ENCODE data around the gene TRIP10.
"Not testable (repeated sequence)": the region's sequence is repeated elsewhere in the genome, so short reads cannot be mapped to it uniquely, and the experiment has no call there.

The TRIP10 gene

GRCh38 chr19:6744381-6745301 lies 5.2 kb downstream of the TRIP10 start:
- no peak for FAIRE-seq

- FAIRE-seq, result no peak
These were observed 6.5 kb downstream of the TRIP10 start for GRCh38 chr19:6745965-6746364.

GRCh38 chr19:6748543-6748942 lies 9.1 kb downstream of the TRIP10 start:
- not testable (repeated sequence) for FAIRE-seq

GRCh38 chr19:6750062-6750461 lies 10.6 kb downstream of the TRIP10 start:
- FAIRE-seq, result no peak

- FAIRE-seq, result no peak
These were observed 11.7 kb downstream of the TRIP10 start for GRCh38 chr19:6751189-6751588.

GRCh38 chr19:6752256-6753177 lies 13.0 kb downstream of the TRIP10 start:
- FAIRE-seq, result no peak

GRCh38 chr19:6753178-6754031 lies 13.9 kb downstream of the TRIP10 start:
- FAIRE-seq, result no peak

- FAIRE-seq, result no peak
These were observed 14.7 kb downstream of the TRIP10 start for GRCh38 chr19:6754136-6754535.

- FAIRE-seq, result no peak
These were observed 15.4 kb downstream of the TRIP10 start for GRCh38 chr19:6754653-6755463.

- no peak for FAIRE-seq
These were observed 21.1 kb downstream of the TRIP10 start for GRCh38 chr19:6760606-6761005.

GRCh38 chr19:6761053-6761676 lies 21.7 kb downstream of the TRIP10 start:
- no peak for FAIRE-seq

GRCh38 chr19:6762253-6762797 lies 22.8 kb downstream of the TRIP10 start:
- FAIRE-seq, result not testable (repeated sequence)

- FAIRE-seq, result no peak
These were observed 26.4 kb downstream of the TRIP10 start for GRCh38 chr19:6765738-6766356.

- no peak for FAIRE-seq
These were observed 27.0 kb downstream of the TRIP10 start for GRCh38 chr19:6766357-6767080.

GRCh38 chr19:6767081-6767356 lies 27.5 kb downstream of the TRIP10 start:
- no peak for FAIRE-seq

GRCh38 chr19:6767357-6768235 lies 28.1 kb downstream of the TRIP10 start, which contains the start of gene SH2D3A:
Gene SH2D3A, minus strand, starts transcription at chr19:6767435. Its CDS starts 3,687 bp downstream, at chr19:6763748.
- FAIRE-seq, result no peak

- no peak for FAIRE-seq
These were observed 28.8 kb downstream of the TRIP10 start for GRCh38 chr19:6768236-6768785.

- FAIRE-seq, result no peak
These were observed 29.6 kb downstream of the TRIP10 start for GRCh38 chr19:6769006-6769619.
